GM23338 (cell line): ENCODE measurements around the gene NLRP1. TPM values are rescaled to one million over a fixed set of nuclear protein-coding genes. Genes with fewer than 3 reads are reported as not detected.

ENCODE experiments used
- ATAC-seq: fragments of 200-7000 bp; cut with Tn5 transposase; 3 replicates; pipeline ENCODE4 v1.9.1; 2020
- DNase-seq: peaks from one replicate; pipeline ENCODE4 v3.0.0-alpha.2; 2015; ENCODE audit warnings: low spot score
- H2AFZ ChIP-seq: fragments of 200-600 bp; sonication (generic); 2 replicates; pipeline ENCODE4 v1.8.0; 2016; ENCODE audit warnings: antibody characterized with exemption, mild to moderate bottlenecking, moderate library complexity
- H3F3A ChIP-seq: fragments of 200-600 bp; sonication (generic); replicated peaks from 2 replicates; pipeline ENCODE4 v1.8.0; 2017; ENCODE audit warnings: antibody characterized with exemption, mixed run types, low read depth
- H3K27ac ChIP-seq: fragments of 200-600 bp; sonication (generic); 2 replicates; pipeline ENCODE4 v1.6.1; 2016; ENCODE audit warnings: low read depth
- H3K27me3 ChIP-seq: fragments of 200-600 bp; sonication (generic); 2 replicates; pipeline ENCODE4 v1.8.0; 2016; ENCODE audit warnings: mild to moderate bottlenecking, mixed run types, moderate library complexity; ENCODE audit not compliant: insufficient read depth
- H3K36me3 ChIP-seq: fragments of 200-600 bp; sonication (generic); 2 replicates; pipeline ENCODE4 v1.8.0; 2016; ENCODE audit warnings: mild to moderate bottlenecking; ENCODE audit not compliant: insufficient read depth
- H3K4me1 ChIP-seq: fragments of 200-600 bp; sonication (generic); 2 replicates; pipeline ENCODE4 v1.8.0; 2016; ENCODE audit warnings: mild to moderate bottlenecking, moderate library complexity; ENCODE audit not compliant: insufficient read depth
- H3K4me2 ChIP-seq: fragments of 200-600 bp; sonication (generic); 2 replicates; pipeline ENCODE4 v1.7.1; 2017; ENCODE audit warnings: mixed run types
- H3K4me3 ChIP-seq: fragments of 200-600 bp; sonication (generic); 2 replicates; pipeline ENCODE4 v1.6.1; 2016; ENCODE audit warnings: mixed run types
- H3K79me2 ChIP-seq: fragments of 200-600 bp; sonication (generic); replicated peaks from 2 replicates; pipeline ENCODE4 v1.8.0; 2017; ENCODE audit warnings: mild to moderate bottlenecking; ENCODE audit not compliant: insufficient read depth
- H3K9me2 ChIP-seq: fragments of 200-600 bp; sonication (generic); 2 replicates; pipeline ENCODE4 v1.8.0; 2017; ENCODE audit not compliant: insufficient read depth
- H4K20me1 ChIP-seq: fragments of 200-600 bp; sonication (generic); replicated peaks from 2 replicates; pipeline ENCODE4 v1.8.0; 2017; ENCODE audit warnings: mild to moderate bottlenecking; ENCODE audit not compliant: insufficient read depth
- H3K27ac Mint-ChIP-seq: 2 replicates; pipeline ENCODE4 v1.8.0; 2020; ENCODE audit warnings: inconsistent platforms, mild to moderate bottlenecking, moderate library complexity, mixed read lengths
- H3K27me3 Mint-ChIP-seq: 3 replicates; pipeline ENCODE4 v1.8.0; 2022; ENCODE audit warnings: low read depth, mild to moderate bottlenecking, moderate library complexity, mixed read lengths, inconsistent platforms; ENCODE audit not compliant: insufficient read depth, poor library complexity
- H3K36me3 Mint-ChIP-seq: 3 replicates; pipeline ENCODE4 v1.8.0; 2021; ENCODE audit warnings: low read depth, mild to moderate bottlenecking, inconsistent platforms, moderate library complexity, mixed read lengths
- H3K4me1 Mint-ChIP-seq: 3 replicates; pipeline ENCODE4 v1.8.0; 2020; ENCODE audit warnings: mild to moderate bottlenecking, inconsistent platforms, mixed read lengths
- H3K4me3 Mint-ChIP-seq: 3 replicates; pipeline ENCODE4 v1.8.0; 2021; ENCODE audit warnings: moderate library complexity, mild to moderate bottlenecking, inconsistent platforms, mixed read lengths
- H3K9me3 Mint-ChIP-seq: 3 replicates; pipeline ENCODE4 v1.8.0; 2020; ENCODE audit warnings: moderate library complexity, mild to moderate bottlenecking, inconsistent platforms, mixed read lengths
- CREB1 ChIP-seq: fragments of 250-450 bp; sonication (Bioruptor Pico); IDR thresholded peaks from 2 replicates; pipeline ENCODE4 v1.5.0; 2020; ENCODE audit warnings: low read depth, mild to moderate bottlenecking, moderate library complexity
- ETS1 ChIP-seq: IDR thresholded peaks from 2 replicates; pipeline ENCODE4 v1.6.1; 2016; ENCODE audit warnings: antibody characterized with exemption
- EZH2 ChIP-seq: fragments of 200-600 bp; sonication (generic); IDR thresholded peaks from one replicate; pipeline ENCODE4 v1.8.0; 2017; ENCODE audit warnings: antibody characterized with exemption, mild to moderate bottlenecking, low read depth; ENCODE audit not compliant: unreplicated experiment
- EZH2phosphoT487 ChIP-seq: fragments of 200-600 bp; sonication (generic); IDR thresholded peaks from one replicate; pipeline ENCODE4 v1.8.1; 2018; ENCODE audit warnings: antibody characterized with exemption; ENCODE audit not compliant: unreplicated experiment
- JUNB ChIP-seq: IDR thresholded peaks from one replicate; pipeline ENCODE4 v1.6.1; 2016; ENCODE audit warnings: antibody characterized with exemption; ENCODE audit not compliant: unreplicated experiment
- NANOG ChIP-seq: IDR thresholded peaks from 2 replicates; pipeline ENCODE4 v1.6.1; 2016; ENCODE audit warnings: antibody characterized with exemption, borderline replicate concordance
- POLR2AphosphoS5 ChIP-seq: IDR thresholded peaks from 2 replicates; pipeline ENCODE4 v1.6.1; 2016; ENCODE audit warnings: antibody characterized with exemption, low read depth
- STAT1 ChIP-seq: IDR thresholded peaks from one replicate; pipeline ENCODE4 v1.6.1; 2016; ENCODE audit warnings: antibody characterized with exemption; ENCODE audit not compliant: unreplicated experiment
- ZNF114 ChIP-seq: fragments of 250-450 bp; sonication (Bioruptor Pico); IDR thresholded peaks from 2 replicates; pipeline ENCODE4 v1.5.0; 2020; ENCODE audit warnings: mild to moderate bottlenecking, moderate library complexity
- ZNF331 ChIP-seq: fragments of 250-450 bp; sonication (Bioruptor Pico); IDR thresholded peaks from 2 replicates; pipeline ENCODE4 v1.5.0; 2020; ENCODE audit warnings: low read depth, mild to moderate bottlenecking, moderate library complexity
- polyA plus RNA-seq: library from polyadenylated mRNA; unstranded; fragments of >200 nt; fragmentation: Nextera tagmentation; extraction: Ambion mirVana; gene quantifications from 2 replicates; pipeline ENCODE4 v1.2.1, GENCODE V29; 2016
- total RNA-seq: library from RNA; depleted of rRNA; stranded (reverse); fragments of >200 nt; shearing (Covaris generic); gene quantifications from 2 replicates; pipeline ENCODE4 v1.2.3, GENCODE V29; 2014
- TF ChIP-seq, protein P1 (sequence below), 2 experiments: fragments of 200-600 bp in 1 of 2; sonication (generic) in 1 of 2; conservative IDR thresholded peaks; 2 replicates each; pipeline versions ENCODE4 v1.5.1 to v1.6.1; 2016 to 2017; ENCODE audit warnings: antibody characterized with exemption in 2 of 2, low read depth in 2 of 2, mild to moderate bottlenecking in 2 of 2, moderate library complexity in 1 of 2
- TF ChIP-seq, protein P2 (sequence below): IDR thresholded peaks from one replicate; pipeline ENCODE4 v1.6.1; 2018; ENCODE audit warnings: antibody characterized with exemption; ENCODE audit not compliant: unreplicated experiment
- TF ChIP-seq, protein P3 (sequence below): fragments of 250-450 bp; sonication (Bioruptor Pico); IDR thresholded peaks from 2 replicates; pipeline ENCODE4 v1.5.0; 2020; ENCODE audit warnings: mild to moderate bottlenecking, moderate library complexity

The NLRP1 gene
- total and polyA plus RNA-seq, 2 experiments from 2014 or later: 7.6 to 16.2 TPM

DNA sequence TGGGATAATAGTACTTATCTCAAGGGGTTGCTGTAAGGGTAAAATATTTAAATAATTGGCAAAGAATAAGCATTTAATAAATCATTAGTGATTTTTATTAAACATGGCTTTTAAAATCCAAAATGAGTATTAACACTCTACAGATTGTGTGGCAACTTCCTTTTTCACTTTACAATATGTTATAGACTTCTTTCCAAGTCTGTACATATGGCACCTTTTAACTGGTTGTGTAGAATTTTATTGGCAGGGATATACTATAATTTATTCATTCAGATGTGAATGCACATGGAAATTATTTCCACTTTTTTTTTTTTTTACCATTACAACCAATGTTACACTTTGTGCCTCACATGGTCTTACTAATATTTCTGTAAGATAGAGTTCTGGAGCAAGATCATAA, 15.7 kb upstream of the NLRP1 start:
- peaks cover 3% of the 10 kb centered on the region for H3K27me3 Mint-ChIP-seq
- no peaks in the 10 kb centered on the region for H3K36me3 Mint-ChIP-seq
- TF ChIP-seq STAT1 (no peak), CREB1 (CRISPR knock-in tag) (no peak), EZH2phosphoT487 (no peak), ZNF331 (no peak), ZNF114 (no peak), ETS1 (no peak), POLR2AphosphoS5 (no peak), EZH2 (no peak), JUNB (no peak), NANOG (no peak)
- TF ChIP-seq, protein P1, sequence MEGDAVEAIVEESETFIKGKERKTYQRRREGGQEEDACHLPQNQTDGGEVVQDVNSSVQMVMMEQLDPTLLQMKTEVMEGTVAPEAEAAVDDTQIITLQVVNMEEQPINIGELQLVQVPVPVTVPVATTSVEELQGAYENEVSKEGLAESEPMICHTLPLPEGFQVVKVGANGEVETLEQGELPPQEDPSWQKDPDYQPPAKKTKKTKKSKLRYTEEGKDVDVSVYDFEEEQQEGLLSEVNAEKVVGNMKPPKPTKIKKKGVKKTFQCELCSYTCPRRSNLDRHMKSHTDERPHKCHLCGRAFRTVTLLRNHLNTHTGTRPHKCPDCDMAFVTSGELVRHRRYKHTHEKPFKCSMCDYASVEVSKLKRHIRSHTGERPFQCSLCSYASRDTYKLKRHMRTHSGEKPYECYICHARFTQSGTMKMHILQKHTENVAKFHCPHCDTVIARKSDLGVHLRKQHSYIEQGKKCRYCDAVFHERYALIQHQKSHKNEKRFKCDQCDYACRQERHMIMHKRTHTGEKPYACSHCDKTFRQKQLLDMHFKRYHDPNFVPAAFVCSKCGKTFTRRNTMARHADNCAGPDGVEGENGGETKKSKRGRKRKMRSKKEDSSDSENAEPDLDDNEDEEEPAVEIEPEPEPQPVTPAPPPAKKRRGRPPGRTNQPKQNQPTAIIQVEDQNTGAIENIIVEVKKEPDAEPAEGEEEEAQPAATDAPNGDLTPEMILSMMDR (conservative IDR thresholded peaks at IDR 0.05; ENCODE audit: low read depth in 2 of 2): no peak
- TF ChIP-seq, protein P2, sequence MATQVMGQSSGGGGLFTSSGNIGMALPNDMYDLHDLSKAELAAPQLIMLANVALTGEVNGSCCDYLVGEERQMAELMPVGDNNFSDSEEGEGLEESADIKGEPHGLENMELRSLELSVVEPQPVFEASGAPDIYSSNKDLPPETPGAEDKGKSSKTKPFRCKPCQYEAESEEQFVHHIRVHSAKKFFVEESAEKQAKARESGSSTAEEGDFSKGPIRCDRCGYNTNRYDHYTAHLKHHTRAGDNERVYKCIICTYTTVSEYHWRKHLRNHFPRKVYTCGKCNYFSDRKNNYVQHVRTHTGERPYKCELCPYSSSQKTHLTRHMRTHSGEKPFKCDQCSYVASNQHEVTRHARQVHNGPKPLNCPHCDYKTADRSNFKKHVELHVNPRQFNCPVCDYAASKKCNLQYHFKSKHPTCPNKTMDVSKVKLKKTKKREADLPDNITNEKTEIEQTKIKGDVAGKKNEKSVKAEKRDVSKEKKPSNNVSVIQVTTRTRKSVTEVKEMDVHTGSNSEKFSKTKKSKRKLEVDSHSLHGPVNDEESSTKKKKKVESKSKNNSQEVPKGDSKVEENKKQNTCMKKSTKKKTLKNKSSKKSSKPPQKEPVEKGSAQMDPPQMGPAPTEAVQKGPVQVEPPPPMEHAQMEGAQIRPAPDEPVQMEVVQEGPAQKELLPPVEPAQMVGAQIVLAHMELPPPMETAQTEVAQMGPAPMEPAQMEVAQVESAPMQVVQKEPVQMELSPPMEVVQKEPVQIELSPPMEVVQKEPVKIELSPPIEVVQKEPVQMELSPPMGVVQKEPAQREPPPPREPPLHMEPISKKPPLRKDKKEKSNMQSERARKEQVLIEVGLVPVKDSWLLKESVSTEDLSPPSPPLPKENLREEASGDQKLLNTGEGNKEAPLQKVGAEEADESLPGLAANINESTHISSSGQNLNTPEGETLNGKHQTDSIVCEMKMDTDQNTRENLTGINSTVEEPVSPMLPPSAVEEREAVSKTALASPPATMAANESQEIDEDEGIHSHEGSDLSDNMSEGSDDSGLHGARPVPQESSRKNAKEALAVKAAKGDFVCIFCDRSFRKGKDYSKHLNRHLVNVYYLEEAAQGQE: no peak
- TF ChIP-seq, protein P3, sequence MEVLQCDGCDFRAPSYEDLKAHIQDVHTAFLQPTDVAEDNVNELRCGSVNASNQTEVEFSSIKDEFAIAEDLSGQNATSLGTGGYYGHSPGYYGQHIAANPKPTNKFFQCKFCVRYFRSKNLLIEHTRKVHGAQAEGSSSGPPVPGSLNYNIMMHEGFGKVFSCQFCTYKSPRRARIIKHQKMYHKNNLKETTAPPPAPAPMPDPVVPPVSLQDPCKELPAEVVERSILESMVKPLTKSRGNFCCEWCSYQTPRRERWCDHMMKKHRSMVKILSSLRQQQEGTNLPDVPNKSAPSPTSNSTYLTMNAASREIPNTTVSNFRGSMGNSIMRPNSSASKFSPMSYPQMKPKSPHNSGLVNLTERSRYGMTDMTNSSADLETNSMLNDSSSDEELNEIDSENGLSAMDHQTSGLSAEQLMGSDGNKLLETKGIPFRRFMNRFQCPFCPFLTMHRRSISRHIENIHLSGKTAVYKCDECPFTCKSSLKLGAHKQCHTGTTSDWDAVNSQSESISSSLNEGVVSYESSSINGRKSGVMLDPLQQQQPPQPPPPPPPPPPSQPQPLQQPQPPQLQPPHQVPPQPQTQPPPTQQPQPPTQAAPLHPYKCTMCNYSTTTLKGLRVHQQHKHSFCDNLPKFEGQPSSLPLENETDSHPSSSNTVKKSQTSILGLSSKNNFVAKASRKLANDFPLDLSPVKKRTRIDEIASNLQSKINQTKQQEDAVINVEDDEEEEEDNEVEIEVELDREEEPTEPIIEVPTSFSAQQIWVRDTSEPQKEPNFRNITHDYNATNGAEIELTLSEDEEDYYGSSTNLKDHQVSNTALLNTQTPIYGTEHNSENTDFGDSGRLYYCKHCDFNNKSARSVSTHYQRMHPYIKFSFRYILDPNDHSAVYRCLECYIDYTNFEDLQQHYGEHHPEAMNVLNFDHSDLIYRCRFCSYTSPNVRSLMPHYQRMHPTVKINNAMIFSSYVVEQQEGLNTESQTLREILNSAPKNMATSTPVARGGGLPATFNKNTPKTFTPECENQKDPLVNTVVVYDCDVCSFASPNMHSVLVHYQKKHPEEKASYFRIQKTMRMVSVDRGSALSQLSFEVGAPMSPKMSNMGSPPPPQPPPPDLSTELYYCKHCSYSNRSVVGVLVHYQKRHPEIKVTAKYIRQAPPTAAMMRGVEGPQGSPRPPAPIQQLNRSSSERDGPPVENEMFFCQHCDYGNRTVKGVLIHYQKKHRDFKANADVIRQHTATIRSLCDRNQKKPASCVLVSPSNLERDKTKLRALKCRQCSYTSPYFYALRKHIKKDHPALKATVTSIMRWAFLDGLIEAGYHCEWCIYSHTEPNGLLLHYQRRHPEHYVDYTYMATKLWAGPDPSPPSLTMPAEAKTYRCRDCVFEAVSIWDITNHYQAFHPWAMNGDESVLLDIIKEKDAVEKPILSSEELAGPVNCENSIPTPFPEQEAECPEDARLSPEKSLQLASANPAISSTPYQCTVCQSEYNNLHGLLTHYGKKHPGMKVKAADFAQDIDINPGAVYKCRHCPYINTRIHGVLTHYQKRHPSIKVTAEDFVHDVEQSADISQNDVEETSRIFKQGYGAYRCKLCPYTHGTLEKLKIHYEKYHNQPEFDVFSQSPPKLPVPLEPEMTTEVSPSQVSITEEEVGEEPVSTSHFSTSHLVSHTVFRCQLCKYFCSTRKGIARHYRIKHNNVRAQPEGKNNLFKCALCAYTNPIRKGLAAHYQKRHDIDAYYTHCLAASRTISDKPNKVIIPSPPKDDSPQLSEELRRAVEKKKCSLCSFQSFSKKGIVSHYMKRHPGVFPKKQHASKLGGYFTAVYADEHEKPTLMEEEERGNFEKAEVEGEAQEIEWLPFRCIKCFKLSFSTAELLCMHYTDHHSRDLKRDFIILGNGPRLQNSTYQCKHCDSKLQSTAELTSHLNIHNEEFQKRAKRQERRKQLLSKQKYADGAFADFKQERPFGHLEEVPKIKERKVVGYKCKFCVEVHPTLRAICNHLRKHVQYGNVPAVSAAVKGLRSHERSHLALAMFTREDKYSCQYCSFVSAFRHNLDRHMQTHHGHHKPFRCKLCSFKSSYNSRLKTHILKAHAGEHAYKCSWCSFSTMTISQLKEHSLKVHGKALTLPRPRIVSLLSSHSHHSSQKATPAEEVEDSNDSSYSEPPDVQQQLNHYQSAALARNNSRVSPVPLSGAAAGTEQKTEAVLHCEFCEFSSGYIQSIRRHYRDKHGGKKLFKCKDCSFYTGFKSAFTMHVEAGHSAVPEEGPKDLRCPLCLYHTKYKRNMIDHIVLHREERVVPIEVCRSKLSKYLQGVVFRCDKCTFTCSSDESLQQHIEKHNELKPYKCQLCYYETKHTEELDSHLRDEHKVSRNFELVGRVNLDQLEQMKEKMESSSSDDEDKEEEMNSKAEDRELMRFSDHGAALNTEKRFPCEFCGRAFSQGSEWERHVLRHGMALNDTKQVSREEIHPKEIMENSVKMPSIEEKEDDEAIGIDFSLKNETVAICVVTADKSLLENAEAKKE (CRISPR knock-in tag): no peak
- Histone ChIP-seq H3K27me3 (no peaks in the 10 kb centered on the region), H4K20me1 (no peaks in the 10 kb centered on the region), H3K4me2 (no peak overlapping the region), H3K4me1 (no peaks in the 10 kb centered on the region), H3K79me2 (no peaks in the 10 kb centered on the region), H3K36me3 (no peaks in the 10 kb centered on the region), H3K27ac (no peak overlapping the region), H3K9me2 (no peaks in the 10 kb centered on the region), H2AFZ (no peak overlapping the region), H3F3A (no peaks in the 10 kb centered on the region), H3K4me3 (no peak overlapping the region)
- ATAC-seq: no peak
- H3K9me3 Mint-ChIP-seq: no peaks in the 10 kb centered on the region
- H3K4me1 Mint-ChIP-seq: peaks cover 3% of the 10 kb centered on the region; the same call in 2 of the 3 replicates
- no peak overlapping the region for H3K27ac Mint-ChIP-seq
- DNase-seq: no peak
- H3K4me3 Mint-ChIP-seq: no peak overlapping the region
